ENCODE data around the gene CFTR.

The CFTR gene

DNA sequence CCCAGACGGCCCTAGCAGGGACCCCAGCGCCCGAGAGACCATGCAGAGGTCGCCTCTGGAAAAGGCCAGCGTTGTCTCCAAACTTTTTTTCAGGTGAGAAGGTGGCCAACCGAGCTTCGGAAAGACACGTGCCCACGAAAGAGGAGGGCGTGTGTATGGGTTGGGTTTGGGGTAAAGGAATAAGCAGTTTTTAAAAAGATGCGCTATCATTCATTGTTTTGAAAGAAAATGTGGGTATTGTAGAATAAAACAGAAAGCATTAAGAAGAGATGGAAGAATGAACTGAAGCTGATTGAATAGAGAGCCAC is 184 bp downstream of the CFTR start:
- Histone ChIP-seq H2AFZ (ENCODE audit: low read length) (no peak overlapping the region), H3K9me3 (ENCODE audit: low read length) (no peaks in the 10 kb centered on the region), H3K79me2 (ENCODE audit: insufficient read depth, low read length) (no peaks in the 10 kb centered on the region), H3K4me3 (ENCODE audit: low read depth, low read length, poor library complexity, severe bottlenecking) (no peak overlapping the region), H3K4me2 (ENCODE audit: low read length) (no peak overlapping the region), H3K27ac (ENCODE audit: low read depth, low read length, poor library complexity, severe bottlenecking) (no peak overlapping the region), H3K9me2 (ENCODE audit: low read depth, low read length) (no peaks in the 10 kb centered on the region), H4K20me1 (ENCODE audit: insufficient read depth, low read length) (no peaks in the 10 kb centered on the region), H3K4me1 (ENCODE audit: insufficient read depth, low read length, severe bottlenecking) (no peaks in the 10 kb centered on the region), H3K9ac (ENCODE audit: low read length) (no peak overlapping the region), H3K27me3 (ENCODE audit: insufficient read depth, low read length) (no peaks in the 10 kb centered on the region), H3F3A (ENCODE audit: insufficient read depth, low read length) (no peaks in the 10 kb centered on the region), H3K36me3 (ENCODE audit: insufficient read depth, low read length) (no peaks in the 10 kb centered on the region)
- TF ChIP-seq, protein P1, sequence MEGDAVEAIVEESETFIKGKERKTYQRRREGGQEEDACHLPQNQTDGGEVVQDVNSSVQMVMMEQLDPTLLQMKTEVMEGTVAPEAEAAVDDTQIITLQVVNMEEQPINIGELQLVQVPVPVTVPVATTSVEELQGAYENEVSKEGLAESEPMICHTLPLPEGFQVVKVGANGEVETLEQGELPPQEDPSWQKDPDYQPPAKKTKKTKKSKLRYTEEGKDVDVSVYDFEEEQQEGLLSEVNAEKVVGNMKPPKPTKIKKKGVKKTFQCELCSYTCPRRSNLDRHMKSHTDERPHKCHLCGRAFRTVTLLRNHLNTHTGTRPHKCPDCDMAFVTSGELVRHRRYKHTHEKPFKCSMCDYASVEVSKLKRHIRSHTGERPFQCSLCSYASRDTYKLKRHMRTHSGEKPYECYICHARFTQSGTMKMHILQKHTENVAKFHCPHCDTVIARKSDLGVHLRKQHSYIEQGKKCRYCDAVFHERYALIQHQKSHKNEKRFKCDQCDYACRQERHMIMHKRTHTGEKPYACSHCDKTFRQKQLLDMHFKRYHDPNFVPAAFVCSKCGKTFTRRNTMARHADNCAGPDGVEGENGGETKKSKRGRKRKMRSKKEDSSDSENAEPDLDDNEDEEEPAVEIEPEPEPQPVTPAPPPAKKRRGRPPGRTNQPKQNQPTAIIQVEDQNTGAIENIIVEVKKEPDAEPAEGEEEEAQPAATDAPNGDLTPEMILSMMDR (IDR thresholded peaks at IDR 0.05; ENCODE audit: low read length) = no peak
- TF ChIP-seq EZH2 (IDR thresholded peaks at IDR 0.05; ENCODE audit: borderline replicate concordance, low read length) = no peak

DNA sequence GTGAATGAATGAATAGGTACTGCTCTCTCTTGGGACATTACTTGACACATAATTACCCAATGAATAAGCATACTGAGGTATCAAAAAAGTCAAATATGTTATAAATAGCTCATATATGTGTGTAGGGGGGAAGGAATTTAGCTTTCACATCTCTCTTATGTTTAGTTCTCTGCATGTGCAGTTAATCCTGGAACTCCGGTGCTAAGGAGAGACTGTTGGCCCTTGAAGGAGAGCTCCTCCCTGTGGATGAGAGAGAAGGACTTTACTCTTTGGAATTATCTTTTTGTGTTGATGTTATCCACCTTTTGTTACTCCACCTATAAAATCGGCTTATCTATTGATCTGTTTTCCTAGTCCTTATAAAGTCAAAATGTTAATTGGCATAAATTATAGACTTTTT is 1.2 kb downstream of the CFTR start:
- TF ChIP-seq, protein P1 (IDR thresholded peaks at IDR 0.05; ENCODE audit: low read length) = no peak
- no peak for TF ChIP-seq EZH2 (IDR thresholded peaks at IDR 0.05; ENCODE audit: borderline replicate concordance, low read length)
- no peak overlapping the region for H3K4me3 ChIP-seq (ENCODE audit: low read depth, low read length, poor library complexity, severe bottlenecking)
- H3K27me3 ChIP-seq (ENCODE audit: insufficient read depth, low read length) = no peaks in the 10 kb centered on the region

DNA sequence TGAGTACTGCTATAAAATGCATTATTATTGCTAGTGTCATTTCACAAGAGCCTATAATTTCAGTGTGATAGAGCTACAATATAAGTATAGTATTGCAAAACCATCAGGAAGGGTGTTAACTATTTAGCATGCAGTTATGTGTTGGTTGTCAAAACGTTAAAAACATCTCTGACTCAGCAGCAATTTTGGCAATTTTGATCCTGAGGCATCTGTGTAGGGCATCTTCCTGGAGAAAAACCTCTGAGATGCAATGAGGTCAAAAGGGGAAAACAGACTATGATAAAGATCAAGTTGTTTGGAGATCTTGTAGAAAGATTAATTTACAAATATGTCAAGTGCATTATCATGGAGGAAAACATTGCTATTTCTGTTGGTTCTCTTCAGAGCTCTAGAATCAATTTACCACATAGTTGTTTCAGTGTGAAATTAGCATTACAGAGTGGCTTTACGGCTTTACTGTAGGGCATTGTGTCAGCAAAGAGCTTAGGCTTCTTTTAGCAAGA is 5.3 kb downstream of the CFTR start:
- H3K4me3 ChIP-seq (ENCODE audit: low read depth, low read length, poor library complexity, severe bottlenecking) = no peak overlapping the region
- H3F3A ChIP-seq (ENCODE audit: insufficient read depth, low read length) = no peaks in the 10 kb centered on the region
- H3K27ac ChIP-seq (ENCODE audit: low read depth, low read length, poor library complexity, severe bottlenecking) = no peak overlapping the region
- H3K9me3 ChIP-seq (ENCODE audit: low read length) = no peaks in the 10 kb centered on the region
- no peaks in the 10 kb centered on the region for H3K9me2 ChIP-seq (ENCODE audit: low read depth, low read length)
- H3K36me3 ChIP-seq (ENCODE audit: insufficient read depth, low read length) = no peaks in the 10 kb centered on the region
- no peaks in the 10 kb centered on the region for H3K27me3 ChIP-seq (ENCODE audit: insufficient read depth, low read length)
- no peaks in the 10 kb centered on the region for H4K20me1 ChIP-seq (ENCODE audit: insufficient read depth, low read length)
- no peaks in the 10 kb centered on the region for H3K79me2 ChIP-seq (ENCODE audit: insufficient read depth, low read length)
- TF ChIP-seq, protein P1 (IDR thresholded peaks at IDR 0.05; ENCODE audit: low read length) = no peak
- no peak for TF ChIP-seq EZH2 (IDR thresholded peaks at IDR 0.05; ENCODE audit: borderline replicate concordance, low read length)
- no peak overlapping the region for H2AFZ ChIP-seq (ENCODE audit: low read length)
- H3K9ac ChIP-seq (ENCODE audit: low read length) = no peak overlapping the region
- no peaks in the 10 kb centered on the region for H3K4me1 ChIP-seq (ENCODE audit: insufficient read depth, low read length, severe bottlenecking)
- H3K4me2 ChIP-seq (ENCODE audit: low read length) = no peak overlapping the region

More for the DNA sequence above, 1.2 kb downstream of the CFTR start:
- H3K9me3 ChIP-seq (ENCODE audit: low read length) = no peaks in the 10 kb centered on the region
- no peaks in the 10 kb centered on the region for H3K4me1 ChIP-seq (ENCODE audit: insufficient read depth, low read length, severe bottlenecking)
- no peaks in the 10 kb centered on the region for H3F3A ChIP-seq (ENCODE audit: insufficient read depth, low read length)
- no peak overlapping the region for H2AFZ ChIP-seq (ENCODE audit: low read length)
- no peaks in the 10 kb centered on the region for H3K79me2 ChIP-seq (ENCODE audit: insufficient read depth, low read length)
- no peaks in the 10 kb centered on the region for H4K20me1 ChIP-seq (ENCODE audit: insufficient read depth, low read length)
- H3K4me2 ChIP-seq (ENCODE audit: low read length) = no peak overlapping the region
- no peaks in the 10 kb centered on the region for H3K9me2 ChIP-seq (ENCODE audit: low read depth, low read length)
- no peaks in the 10 kb centered on the region for H3K36me3 ChIP-seq (ENCODE audit: insufficient read depth, low read length)
- no peak overlapping the region for H3K27ac ChIP-seq (ENCODE audit: low read depth, low read length, poor library complexity, severe bottlenecking)
- H3K9ac ChIP-seq (ENCODE audit: low read length) = no peak overlapping the region

Data from OCI-LY1 (cell line).